ENCODE data around the gene NXPE1.

GRCh38 chr11:114501901-114502300 is 57.8 kb downstream of the NXPE1 start:
- TF ChIP-seq CTCF (conservative IDR thresholded peaks at IDR 0.05 in 1 of 2, IDR thresholded peaks at IDR 0.05 in 1 of 2; ENCODE audit: low read depth in 1 of 2, low read length in 2 of 2) (no peak), EZH2 (IDR thresholded peaks at IDR 0.05; ENCODE audit: low read length, missing control alignments) (no peak)
